NCI-H1694 treated with DMSO at 0.1 percent for 48 hours (cell line): Measurements from ENCODE around the gene CFTR.

Experiments
- DNase-seq: peaks from one replicate; lab custom pipeline; 2025; lab: John Stamatoyannopoulos, UW

The CFTR gene

DNA sequence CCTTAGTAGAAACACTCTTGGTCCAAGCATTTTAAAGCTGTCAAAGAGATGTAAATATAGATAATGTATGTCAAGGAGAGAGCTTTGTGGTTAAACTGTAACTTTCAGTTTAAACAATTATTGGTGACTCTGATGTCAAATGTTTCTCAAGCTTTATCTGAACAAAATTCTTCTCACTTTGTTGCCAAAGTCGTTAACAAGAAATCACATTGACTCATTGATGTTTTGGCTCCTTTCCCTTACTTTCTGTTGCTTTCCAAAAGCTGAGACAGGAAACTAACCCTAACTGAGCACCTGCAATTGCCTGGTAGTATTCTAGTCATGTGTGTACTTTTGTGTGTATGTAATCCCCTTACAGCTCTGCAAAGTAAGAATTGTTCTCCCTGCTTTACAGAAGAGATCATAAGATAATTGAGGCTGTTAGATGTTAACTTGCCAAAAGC, 108.5 kb downstream of the CFTR start:
- DNase-seq, result no peak

DNA sequence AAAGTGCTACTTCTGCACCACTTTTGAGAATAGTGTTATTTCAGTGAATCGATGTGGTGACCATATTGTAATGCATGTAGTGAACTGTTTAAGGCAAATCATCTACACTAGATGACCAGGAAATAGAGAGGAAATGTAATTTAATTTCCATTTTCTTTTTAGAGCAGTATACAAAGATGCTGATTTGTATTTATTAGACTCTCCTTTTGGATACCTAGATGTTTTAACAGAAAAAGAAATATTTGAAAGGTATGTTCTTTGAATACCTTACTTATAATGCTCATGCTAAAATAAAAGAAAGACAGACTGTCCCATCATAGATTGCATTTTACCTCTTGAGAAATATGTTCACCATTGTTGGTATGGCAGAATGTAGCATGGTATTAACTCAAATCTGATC, 110.4 kb downstream of the CFTR start:
- no peak for DNase-seq

DNA sequence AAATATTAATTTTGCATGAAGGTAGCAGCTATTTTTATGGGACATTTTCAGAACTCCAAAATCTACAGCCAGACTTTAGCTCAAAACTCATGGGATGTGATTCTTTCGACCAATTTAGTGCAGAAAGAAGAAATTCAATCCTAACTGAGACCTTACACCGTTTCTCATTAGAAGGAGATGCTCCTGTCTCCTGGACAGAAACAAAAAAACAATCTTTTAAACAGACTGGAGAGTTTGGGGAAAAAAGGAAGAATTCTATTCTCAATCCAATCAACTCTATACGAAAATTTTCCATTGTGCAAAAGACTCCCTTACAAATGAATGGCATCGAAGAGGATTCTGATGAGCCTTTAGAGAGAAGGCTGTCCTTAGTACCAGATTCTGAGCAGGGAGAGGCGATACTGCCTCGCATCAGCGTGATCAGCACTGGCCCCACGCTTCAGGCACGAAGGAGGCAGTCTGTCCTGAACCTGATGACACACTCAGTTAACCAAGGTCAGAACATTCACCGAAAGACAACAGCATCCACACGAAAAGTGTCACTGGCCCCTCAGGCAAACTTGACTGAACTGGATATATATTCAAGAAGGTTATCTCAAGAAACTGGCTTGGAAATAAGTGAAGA, 112.3 kb downstream of the CFTR start:
- no peak for DNase-seq

DNA sequence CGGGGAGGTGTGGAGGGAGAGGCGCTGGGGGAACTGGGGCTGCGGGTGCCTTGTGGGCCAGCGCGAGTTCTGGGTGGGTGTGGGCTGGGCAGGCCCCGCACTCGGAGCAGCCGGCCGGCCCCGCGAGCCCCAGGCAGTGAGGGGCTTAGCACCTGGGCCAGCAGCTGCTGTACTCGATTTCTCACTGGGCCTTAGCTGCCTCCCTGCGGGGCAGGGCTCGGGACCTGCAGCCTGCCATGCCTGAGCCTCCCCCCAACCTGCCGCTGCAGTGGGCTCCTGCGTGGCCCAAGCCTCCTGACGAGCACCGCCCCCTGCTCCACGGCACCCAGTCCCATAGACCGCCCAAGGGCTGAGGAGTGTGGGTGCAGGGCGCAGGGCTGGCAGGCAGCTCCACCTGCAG, 116.3 kb downstream of the CFTR start:
- no peak for DNase-seq

DNA sequence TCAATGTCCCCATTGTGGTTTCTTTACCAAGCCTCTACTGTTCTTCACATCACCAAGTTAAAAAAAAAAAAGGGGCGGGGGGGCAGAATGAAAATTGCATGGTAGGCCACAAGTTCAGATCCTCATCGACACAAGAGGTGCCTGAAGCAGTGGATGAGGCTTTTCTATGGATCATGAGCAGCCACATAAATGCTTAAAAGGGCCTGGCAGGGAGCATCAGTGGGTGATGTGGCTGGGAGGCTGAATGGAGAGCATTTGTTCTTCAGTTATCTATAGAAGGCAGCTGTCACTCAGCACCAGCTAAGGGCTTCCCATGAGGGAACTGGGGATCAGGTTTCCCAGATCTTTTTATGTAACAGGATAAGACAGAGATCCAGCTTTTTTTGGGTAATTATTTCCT, 117.9 kb downstream of the CFTR start:
- peak; percentile 85 for DNase-seq

DNA sequence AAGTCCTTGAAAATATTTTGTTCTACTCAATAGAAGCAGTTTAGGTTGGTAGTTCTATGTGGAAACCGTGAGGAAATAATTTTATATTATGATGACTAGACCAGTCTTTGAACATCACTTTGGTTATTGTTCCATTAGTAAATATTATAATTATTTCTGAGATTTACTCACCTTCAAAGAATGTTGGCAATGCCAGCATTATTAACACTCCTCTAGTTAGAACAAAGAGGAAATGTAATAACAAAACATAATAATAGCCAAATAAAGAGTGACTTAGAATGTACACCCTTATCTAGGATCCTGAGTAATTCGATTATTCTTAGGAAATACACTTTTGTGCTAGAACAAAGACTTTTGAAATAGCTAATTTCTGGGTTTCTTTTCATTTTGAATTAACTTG, 121.1 kb downstream of the CFTR start:
- no peak for DNase-seq

DNA sequence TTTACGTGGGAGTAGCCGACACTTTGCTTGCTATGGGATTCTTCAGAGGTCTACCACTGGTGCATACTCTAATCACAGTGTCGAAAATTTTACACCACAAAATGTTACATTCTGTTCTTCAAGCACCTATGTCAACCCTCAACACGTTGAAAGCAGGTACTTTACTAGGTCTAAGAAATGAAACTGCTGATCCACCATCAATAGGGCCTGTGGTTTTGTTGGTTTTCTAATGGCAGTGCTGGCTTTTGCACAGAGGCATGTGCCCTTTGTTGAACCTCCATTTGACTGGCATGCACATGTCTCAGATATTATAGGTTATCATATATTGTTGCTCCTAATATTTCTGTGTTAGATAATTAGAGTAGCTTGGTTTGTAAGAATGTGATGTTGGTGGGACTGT, 123.8 kb downstream of the CFTR start:
- DNase-seq, result no peak

DNA sequence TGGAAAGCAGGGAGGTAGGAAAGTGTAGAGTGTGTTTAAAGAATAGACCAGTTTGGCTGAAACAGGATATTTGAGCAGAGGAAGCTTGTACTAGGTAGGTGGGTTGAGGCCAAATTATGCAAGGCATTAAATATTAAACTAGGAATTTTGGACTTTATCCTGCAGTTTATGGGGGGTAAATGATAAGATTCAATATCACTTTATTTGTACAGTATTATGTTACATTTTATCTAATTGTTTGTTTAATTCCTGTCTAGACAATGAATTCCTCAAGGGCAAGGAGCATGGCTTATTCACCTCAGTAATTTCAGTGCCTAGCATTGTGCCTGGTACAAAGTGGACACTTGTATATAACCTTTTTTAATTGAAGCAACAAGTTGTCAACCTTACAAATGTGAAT, 125.9 kb downstream of the CFTR start:
- no peak for DNase-seq

DNA sequence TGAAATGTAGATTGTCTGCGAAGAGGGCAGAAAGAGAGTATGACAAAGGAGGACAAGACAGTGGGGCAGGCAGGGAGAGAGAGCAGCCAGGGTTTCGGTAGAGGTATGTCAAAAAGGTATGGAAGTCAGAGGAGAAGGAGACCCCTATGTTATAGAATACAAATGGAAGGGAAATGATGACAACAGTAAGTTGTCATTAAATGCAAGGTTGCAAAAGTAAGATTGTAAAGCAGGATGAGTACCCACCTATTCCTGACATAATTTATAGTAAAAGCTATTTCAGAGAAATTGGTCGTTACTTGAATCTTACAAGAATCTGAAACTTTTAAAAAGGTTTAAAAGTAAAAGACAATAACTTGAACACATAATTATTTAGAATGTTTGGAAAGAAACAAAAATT, 126.3 kb downstream of the CFTR start:
- no peak for DNase-seq

DNA sequence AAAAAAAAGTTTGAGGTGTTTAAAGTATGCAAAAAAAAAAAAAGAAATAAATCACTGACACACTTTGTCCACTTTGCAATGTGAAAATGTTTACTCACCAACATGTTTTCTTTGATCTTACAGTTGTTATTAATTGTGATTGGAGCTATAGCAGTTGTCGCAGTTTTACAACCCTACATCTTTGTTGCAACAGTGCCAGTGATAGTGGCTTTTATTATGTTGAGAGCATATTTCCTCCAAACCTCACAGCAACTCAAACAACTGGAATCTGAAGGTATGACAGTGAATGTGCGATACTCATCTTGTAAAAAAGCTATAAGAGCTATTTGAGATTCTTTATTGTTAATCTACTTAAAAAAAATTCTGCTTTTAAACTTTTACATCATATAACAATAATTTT, 130.6 kb downstream of the CFTR start:
- DNase-seq, result no peak

DNA sequence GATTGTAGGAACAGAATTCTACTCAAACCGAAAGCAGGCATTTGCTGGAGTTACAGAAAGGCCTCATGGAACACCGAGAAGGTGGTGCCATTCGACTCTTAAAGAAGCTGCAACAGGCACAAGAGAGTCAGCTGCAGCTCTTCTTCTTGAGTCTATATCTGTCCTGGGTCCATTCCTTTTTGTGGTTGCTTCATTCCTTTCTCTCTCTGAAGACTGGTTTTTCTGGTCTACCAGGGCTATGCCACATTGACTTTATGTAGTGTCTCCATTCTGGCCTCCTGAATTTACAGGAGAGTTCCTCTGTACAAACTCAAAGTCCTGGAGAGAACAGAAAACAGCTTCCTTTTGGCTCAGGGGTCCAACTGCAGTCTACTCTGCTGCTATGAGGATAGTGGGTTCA, 132.8 kb downstream of the CFTR start:
- DNase-seq, result no peak

DNA sequence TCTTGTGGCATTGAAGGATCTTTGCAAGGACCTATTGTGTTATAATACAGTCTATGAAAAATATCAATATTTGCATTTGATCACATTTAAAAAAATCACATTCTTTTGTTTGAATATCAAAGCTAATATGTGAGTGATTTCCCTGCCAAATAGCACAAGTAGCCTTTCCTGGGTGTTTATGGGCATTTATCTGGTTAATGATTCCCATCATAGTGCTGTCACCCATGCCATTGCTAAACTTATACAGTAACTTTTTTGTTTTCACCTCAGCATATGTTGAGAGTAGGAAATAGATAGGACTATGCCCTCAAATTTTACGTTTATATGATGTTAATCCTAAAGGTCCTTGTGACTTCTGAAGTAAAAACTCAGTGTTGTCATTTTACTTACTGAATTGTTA, 136.9 kb downstream of the CFTR start:
- no peak for DNase-seq

DNA sequence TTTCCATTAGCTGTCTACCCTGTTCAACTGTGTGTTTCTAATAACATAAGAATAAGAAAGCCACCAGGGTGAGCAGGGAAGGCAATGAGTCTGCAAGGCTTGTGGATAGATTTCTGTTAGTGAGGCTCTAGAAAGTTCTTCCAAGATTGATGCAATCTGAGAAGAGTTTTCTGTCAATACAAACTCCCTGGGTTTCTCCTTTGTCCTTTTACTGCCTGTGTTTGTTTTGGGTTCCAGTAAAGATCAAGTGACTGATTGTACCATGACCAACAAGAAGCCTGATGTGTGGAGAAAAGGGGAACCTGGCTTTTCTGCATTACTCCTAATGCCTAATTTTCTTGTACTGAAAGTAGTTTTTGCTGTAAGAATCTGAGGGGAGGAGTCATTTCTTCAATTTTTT, 139.9 kb downstream of the CFTR start:
- no peak for DNase-seq

DNA sequence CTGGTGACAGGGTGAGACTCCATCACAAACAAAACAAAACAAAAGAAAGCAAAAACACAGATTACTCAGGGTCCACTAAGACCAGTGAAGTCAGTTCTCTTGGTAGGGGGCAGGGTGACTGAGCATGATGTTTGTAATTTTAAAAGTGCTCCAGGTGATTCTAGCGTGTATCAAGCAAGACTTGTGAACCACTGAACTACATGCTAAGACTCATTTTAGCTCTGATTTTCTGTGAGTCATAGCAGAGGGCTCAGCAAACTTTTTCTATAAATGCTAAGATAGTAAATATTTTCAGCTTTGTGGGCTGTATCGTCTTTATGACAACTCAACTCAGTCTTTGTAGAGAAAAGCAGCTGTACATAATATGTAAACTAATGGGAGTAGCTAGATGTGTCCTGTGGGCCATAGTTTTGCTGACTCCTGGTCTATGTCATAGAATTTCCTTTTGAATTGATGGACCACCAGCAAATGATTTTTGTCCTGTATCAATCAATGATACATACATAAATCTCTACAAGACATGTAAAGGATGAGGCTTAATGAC, 141.3 kb downstream of the CFTR start:
- DNase-seq, result no peak

DNA sequence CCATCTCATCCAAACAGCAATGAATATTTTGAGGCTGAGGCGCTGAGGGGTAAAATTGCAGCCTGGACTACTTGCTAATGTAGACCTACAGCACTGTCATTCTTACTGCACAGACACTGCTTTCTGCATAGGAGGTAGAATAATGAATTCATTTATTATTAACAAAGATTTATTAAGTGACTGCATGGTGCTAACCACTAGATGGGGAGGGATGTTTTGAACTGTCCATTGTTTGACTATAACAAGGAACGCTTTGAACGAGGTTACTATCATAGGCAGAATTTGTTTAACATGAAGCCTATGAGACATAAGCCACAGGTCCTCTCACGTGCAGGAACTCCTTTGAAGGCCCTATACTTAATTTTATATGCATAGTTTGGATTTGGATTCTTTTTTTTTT, 143.8 kb downstream of the CFTR start:
- DNase-seq, result no peak

DNA sequence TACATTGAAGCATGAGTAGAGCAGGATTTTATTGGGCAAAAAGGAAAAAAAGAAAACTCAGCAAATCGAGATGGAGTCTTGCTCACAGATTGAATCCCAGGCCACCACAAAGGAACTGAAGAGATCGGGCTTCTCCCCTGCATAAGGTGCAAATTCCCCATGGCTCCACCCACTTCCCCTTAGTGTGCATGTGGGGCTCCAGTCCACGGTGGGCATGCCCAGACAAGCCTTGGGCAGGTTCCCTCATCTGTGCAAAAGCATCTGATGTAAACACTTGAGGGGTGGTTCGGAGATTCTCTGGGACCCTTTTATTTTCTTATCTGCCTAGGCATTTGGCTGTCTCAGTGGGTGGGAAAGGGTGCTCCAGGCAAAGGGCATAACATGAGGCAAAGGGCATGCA, 150.7 kb downstream of the CFTR start:
- no peak for DNase-seq

DNA sequence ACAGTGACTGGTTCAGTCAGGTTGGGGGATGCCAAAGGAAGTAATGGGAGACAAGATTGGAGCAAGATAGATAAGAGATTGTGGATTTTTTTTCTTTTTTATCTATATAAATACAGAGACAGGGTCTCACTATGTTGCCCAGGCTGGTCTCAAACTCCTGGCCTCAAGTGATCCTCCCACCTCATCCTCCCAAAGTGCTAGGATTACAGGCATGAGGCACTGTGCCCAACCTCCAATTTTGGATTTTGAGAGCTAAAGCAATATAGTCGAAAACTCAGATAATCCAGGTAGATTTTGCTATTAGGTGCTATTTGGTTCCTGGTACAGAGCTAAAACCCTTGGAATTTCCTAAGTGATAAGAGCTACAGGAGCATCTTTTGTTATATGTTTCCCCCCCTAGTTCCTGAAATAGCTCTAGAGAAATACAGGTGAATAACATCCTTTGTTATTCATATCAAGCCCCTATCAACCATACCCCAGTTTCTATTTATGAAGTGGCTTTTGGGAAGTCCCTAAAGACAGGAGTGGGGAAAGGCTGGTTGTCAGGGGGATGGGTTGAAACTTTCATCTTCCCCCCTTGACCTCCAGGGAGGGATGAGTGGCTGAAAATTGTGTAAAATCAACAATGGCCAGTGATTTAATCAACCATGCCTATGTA, 151.2 kb downstream of the CFTR start:
- no peak for DNase-seq

DNA sequence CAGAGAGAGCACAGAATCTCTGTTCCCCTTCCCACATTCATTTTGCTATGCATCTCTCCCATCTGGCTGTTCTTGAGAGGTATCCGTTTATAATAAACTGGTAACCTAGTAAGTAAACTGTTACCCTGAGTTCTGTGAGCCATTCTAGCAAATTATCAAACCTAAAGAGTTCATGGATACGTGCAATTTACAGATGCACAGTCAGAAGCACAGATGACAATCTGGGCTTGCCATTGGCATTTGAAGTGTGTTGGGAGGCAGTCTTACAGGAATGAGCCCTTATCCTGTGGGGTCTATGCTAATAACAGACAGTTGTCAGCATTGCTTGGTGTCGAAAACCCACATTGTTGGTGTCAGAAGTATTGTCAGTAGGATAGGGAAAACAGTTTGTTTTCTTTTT, 151.8 kb downstream of the CFTR start:
- DNase-seq, result no peak

DNA sequence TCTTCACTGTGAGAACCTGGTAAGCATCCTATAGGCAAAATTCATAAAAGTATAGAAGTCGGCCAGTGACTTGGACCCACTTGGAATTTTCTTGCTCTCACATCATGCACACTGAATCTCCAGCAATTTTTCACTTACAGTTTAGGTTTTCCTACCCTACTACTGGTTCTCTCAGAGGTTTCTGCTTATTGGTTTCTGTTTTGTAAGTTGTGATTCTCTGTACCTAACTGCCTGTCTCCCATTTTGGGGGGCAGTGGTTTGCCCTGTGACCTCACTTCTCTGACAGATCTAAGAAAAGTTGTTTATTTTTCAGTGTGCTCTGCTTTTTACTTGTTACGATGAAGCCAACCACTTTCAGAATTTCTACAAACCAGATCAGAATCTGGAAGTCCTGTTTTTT, 158.1 kb downstream of the CFTR start:
- DNase-seq, result no peak

DNA sequence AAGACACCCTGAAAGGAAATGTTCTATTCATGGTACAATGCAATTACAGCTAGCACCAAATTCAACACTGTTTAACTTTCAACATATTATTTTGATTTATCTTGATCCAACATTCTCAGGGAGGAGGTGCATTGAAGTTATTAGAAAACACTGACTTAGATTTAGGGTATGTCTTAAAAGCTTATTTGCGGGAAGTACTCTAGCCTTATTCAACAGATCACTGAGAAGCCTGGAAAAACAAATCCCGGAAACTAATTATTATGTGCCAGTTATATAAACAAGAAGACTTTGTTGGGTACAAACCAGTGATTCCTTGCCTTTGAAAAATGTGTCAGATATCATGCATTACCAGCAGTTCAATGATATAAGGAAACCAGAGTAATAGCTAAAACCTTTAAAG, 160.1 kb downstream of the CFTR start:
- DNase-seq, result no peak

DNA sequence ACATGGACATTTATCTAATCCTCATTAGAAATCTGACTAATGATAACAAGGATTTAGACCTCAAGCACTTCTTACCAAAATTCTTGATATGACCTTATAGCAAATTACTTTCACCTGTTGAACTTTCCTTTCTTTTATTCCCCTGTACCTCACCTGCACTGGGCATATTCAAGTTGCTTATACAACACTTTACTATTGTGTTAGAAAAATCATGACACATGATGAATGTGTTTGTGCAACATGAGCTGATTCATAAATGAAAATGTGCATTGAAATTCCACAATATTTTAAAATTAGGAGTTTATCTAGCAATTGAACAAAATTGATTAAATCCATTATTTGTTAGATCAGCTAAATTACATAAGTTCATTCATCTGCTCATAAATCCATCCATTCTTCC, 160.6 kb downstream of the CFTR start:
- DNase-seq, result no peak

DNA sequence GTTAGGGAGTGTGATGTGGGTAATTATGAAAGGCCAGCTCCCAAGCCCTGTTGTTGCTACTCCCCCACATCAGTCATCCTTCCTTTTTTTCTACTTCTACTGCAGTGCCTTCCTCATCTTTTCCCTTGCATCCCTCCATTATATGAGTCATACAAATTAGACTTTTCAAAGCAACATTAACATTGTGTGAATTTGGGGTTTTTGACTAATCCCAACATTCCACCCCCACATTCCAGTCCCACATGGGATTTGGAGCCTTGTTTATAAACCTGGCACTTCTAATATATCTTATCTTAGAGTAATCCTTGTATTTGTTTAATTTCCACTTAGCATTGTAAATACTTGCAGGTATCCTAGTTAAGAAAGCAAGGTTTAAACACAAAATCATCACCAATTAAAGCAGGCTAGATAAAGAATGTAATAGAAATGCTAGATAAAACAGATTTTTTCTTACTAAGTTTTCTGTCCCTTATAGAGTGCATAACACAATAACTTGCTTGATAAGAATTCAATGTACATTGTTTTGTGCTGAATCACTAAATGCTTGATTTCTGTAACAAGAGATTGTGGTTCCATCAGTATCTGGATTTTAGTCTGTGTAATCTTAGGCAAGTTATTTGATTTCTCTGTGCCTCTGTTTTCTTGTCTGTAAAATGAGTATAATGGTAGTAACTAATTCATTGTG, 165.8 kb downstream of the CFTR start:
- no peak for DNase-seq

DNA sequence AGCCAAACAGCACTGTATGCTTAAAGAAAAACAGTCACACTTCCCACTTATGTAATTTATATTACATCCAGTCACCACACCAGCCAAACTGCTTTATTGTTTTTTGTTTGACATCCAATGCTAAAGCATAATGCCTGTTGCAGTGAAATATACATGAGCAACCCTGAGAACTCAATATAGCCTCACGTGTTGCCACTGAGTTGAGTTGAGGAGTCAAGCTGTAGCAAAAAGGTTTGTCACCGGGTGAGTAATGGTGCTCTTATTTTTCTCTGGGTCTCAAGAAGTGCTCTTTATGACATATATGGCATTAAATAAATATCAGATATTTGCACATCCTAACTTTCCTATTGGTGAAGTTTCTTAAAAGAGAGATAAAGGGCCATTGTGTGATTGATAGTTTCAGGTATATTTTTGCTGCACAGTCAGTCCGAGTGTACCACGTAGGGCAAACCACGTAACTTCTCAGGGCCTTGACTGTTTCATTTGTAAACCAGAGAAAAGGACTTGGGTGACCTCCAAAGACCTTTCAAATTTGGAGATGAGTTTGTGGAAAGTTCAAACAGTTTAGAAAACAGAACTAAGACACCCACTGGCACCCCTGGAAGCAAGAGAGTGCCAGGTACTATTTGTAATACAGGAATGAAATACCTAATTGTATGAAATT, 168.5 kb downstream of the CFTR start:
- DNase-seq, result no peak
